OCI-LY3 (cell line): ENCODE data around the gene FILIP1L.

ENCODE experiments used
- H2AFZ ChIP-seq: fragments of 200-600, 300-600 bp; shearing (Covaris generic); 2 replicates; pipeline ENCODE4 v1.6.0; 2014; ENCODE audit warnings: antibody characterized with exemption, low read depth, low read length
- H3K27ac ChIP-seq: fragments of 200-600, 300-600 bp; sonication (generic); 2 replicates; pipeline ENCODE4 v1.5.1; 2014; ENCODE audit warnings: mild to moderate bottlenecking, low read length, moderate library complexity, mixed read lengths
- H3K27me3 ChIP-seq: fragments of 200-600, 300-600 bp; sonication (generic); 2 replicates; pipeline ENCODE4 v1.6.1; 2014; ENCODE audit warnings: low read depth, low read length, mixed read lengths
- H3K36me3 ChIP-seq: fragments of 200-600, 300-600 bp; sonication (generic); replicated peaks from 2 replicates; pipeline ENCODE3; 2014; ENCODE audit warnings: low read depth, low read length, mixed read lengths
- H3K4me1 ChIP-seq: fragments of 300-600, 200-600 bp; sonication (generic); 2 replicates; pipeline ENCODE4 v1.6.1; 2014; ENCODE audit warnings: low read length, mixed read lengths
- H3K4me2 ChIP-seq: fragments of 200-600, 300-600 bp; sonication (generic); 2 replicates; pipeline ENCODE4 v1.6.1; 2014; ENCODE audit warnings: low read length, mixed read lengths
- H3K4me3 ChIP-seq: fragments of 300-600, 200-600 bp; sonication (generic); 2 replicates; pipeline ENCODE4 v1.5.1; 2014; ENCODE audit warnings: antibody characterized with exemption, mild to moderate bottlenecking, low read length, moderate library complexity
- H3K79me2 ChIP-seq: fragments of 300-600, 200-600 bp; shearing (Covaris generic); 2 replicates; pipeline ENCODE4 v1.6.1; 2014; ENCODE audit warnings: mild to moderate bottlenecking, low read length, mixed read lengths
- H3K9ac ChIP-seq: fragments of 300-600, 200-600 bp; shearing (Covaris generic); 2 replicates; pipeline ENCODE4 v1.6.0; 2014; ENCODE audit warnings: mild to moderate bottlenecking, low read length, moderate library complexity
- H3K9me3 ChIP-seq: fragments of 200-600, 300-600 bp; shearing (Covaris generic); 2 replicates; pipeline ENCODE4 v1.6.1; 2014; ENCODE audit warnings: low read length, mixed read lengths; ENCODE audit not compliant: insufficient read depth
- H4K20me1 ChIP-seq: fragments of 200-600, 300-600 bp; sonication (generic); 2 replicates; pipeline ENCODE4 v1.6.1; 2016; ENCODE audit warnings: low read length, mixed read lengths; ENCODE audit not compliant: insufficient read depth
- CTCF ChIP-seq: fragments of 200-600, 300-600 bp; sonication (generic); IDR thresholded peaks from 2 replicates; pipeline ENCODE4 v1.5.1; 2014; ENCODE audit warnings: antibody characterized with exemption, low read length, low read depth
- EZH2phosphoT487 ChIP-seq: fragments of 200-600 bp; shearing (Covaris generic); IDR thresholded peaks from 2 replicates; pipeline ENCODE4 v1.6.1; 2018; ENCODE audit warnings: antibody characterized with exemption, mixed run types, low read depth

The FILIP1L gene

DNA sequence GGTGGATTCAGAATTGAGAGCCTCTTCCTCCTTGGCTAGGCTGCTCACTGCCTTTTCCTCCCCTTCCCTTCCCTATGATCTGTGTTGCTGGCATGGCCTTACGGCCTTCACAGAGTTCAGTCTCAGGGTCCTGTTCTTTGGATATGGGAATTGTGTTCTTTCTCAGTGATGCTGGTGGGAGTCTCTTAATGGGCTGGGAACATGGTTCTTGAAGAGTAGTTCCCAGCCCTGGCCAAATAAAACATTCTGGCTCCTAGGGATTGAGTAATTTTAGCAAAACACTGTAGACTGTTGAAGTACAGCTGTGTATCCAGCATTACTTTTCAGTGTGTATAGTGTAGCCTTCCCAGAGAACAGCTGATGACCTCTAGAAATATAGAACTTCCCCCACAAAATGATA is 22.6 kb upstream of the FILIP1L start:
- H3K36me3 ChIP-seq: no peaks in the 10 kb centered on the region
- no peak overlapping the region for H2AFZ ChIP-seq
- no peaks in the 10 kb centered on the region for H4K20me1 ChIP-seq
- H3K27ac ChIP-seq: no peak overlapping the region
- TF ChIP-seq EZH2phosphoT487 (no peak), CTCF (no peak)
- no peaks in the 10 kb centered on the region for H3K4me1 ChIP-seq
- H3K27me3 ChIP-seq: no peaks in the 10 kb centered on the region
- H3K9ac ChIP-seq: no peak overlapping the region
- H3K4me3 ChIP-seq: no peak overlapping the region
- no peaks in the 10 kb centered on the region for H3K9me3 ChIP-seq
- no peak overlapping the region for H3K4me2 ChIP-seq
- no peaks in the 10 kb centered on the region for H3K79me2 ChIP-seq

DNA sequence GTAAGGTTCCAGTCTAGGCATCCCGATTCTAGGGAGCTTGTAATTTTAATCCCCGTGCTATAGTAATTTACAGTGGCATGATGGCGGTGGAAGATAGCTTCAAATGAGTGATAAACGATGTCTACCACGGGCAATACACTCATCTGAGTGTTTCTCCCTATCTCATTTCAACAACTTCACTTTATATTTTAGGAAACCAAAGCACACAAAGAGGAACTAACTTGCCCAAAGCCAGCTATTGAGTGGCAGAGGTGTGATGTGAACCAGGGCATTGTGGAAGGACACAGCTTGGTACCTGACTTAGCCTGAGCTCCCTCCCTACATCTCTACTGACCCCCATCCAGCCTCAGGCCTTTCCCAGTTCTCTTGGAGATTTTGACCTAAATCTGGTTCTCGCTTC is 16.9 kb upstream of the FILIP1L start:
- Histone ChIP-seq H3K36me3 (no peaks in the 10 kb centered on the region), H3K9me3 (no peaks in the 10 kb centered on the region), H3K4me1 (no peaks in the 10 kb centered on the region), H3K4me2 (no peak overlapping the region), H3K9ac (no peak overlapping the region), H2AFZ (no peak overlapping the region), H4K20me1 (no peaks in the 10 kb centered on the region), H3K4me3 (no peak overlapping the region), H3K27ac (no peak overlapping the region), H3K79me2 (no peaks in the 10 kb centered on the region), H3K27me3 (no peaks in the 10 kb centered on the region)
- TF ChIP-seq EZH2phosphoT487 (no peak), CTCF (no peak)

DNA sequence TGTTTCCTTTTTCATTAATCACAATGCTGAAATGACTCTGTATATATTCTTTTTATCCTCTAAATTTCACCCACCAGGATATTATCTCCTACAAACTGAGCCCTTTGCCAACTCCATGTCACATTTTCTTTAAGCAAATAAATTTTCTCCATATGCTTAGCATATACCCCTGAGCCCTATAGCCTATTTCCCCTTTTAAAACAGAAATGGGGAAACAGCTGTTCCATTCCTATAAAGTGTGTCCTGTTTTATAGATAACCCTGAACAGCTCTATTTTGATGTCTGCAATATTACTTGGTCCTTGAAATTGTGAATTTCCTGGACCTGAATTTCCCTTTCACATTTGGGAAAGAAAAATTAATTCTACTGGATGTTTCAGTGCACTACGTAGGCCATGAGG is 15.6 kb upstream of the FILIP1L start:
- Histone ChIP-seq H3K4me3 (no peak overlapping the region), H3K27me3 (no peaks in the 10 kb centered on the region), H3K9me3 (no peaks in the 10 kb centered on the region), H3K4me1 (no peaks in the 10 kb centered on the region), H3K79me2 (no peaks in the 10 kb centered on the region), H3K36me3 (no peaks in the 10 kb centered on the region), H2AFZ (no peak overlapping the region), H3K9ac (no peak overlapping the region), H3K4me2 (no peak overlapping the region), H4K20me1 (no peaks in the 10 kb centered on the region), H3K27ac (no peak overlapping the region)
- TF ChIP-seq EZH2phosphoT487 (no peak), CTCF (no peak)

DNA sequence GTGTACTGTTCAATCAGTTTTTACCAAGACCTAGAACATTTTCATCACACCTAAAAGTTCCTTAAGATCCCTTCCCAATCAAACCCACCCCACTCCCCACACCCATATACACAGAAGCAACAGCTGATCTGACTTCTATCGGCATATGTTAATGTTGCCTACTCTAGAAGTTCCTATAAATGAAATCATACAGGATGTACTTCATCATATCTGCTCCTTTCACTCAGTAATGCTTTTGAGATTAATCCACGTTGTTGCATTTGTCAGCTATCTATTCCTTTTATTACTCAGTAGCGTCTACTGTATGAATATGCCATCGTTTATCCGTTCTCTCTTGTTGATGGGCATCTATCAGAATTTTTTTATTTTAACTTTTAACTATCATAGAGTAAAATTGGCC is 14.3 kb upstream of the FILIP1L start:
- Histone ChIP-seq H4K20me1 (no peaks in the 10 kb centered on the region), H3K4me3 (no peak overlapping the region), H3K9me3 (no peaks in the 10 kb centered on the region), H3K9ac (no peak overlapping the region), H3K4me1 (no peaks in the 10 kb centered on the region), H3K4me2 (no peak overlapping the region), H3K27ac (no peak overlapping the region), H3K27me3 (no peaks in the 10 kb centered on the region), H3K36me3 (no peaks in the 10 kb centered on the region), H2AFZ (no peak overlapping the region), H3K79me2 (no peaks in the 10 kb centered on the region)
- TF ChIP-seq CTCF: no peak
- no peak for TF ChIP-seq EZH2phosphoT487
